ENCODE data around the gene ECEL1.

Gene ECEL1

DNA sequence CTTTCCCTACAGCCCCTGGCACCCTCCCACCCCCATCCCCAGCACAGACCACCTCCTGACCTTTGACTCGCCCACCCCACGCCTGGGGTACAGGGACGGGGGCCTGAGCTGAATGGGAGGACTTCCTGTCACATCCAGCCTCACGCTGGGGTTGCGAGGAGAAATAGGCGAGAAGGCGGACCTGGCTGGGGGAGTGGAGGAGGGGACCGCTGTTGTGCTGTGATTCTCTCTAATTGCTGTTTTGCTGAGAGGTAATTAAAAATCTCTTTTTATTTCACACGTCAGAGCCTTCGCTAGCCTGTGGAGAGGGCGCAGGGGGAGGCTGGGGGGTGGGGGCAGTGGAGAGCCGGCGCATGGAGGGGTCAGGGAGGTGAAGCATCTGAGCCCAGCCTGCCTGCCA is 9.7 kb upstream of the ECEL1 start:
- no peak for DNase-seq

DNA sequence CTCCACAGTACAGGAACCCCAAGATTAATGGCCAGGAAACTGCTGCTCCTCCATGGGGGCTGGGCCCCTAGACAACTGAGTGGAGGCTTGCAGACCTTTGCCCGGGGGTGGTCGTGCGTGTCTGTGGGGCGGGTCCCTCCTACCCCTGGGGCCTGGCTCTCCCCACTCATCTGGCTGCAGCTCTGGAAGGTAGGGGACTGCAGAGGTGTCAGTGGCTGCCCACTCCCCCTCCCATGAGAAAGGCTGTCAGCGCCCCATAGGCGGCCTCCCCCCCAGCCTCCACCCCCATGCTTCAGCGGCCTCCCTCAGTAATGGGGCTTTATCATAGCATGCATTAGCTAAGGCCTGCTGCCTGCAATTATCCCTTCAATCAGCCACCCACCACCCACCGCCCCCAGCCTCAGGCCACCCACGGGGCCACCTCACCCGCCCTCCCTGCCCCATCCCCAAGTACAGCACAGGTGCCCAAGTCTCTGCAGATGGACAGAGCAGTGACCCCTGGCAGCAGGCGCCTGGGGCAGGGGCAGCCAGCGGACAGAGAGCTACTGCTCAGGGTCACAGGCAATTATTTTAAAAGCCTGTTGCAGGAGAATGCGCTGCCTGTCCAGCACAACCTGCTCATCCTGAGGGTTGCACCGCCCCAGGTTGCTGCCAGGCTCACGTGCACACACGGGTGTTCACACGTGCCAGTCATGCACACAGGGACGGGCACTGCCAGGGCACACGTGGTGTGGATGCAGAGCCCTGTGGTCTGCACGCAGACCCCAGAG is 9.1 kb upstream of the ECEL1 start:
- no peak for DNase-seq

DNA sequence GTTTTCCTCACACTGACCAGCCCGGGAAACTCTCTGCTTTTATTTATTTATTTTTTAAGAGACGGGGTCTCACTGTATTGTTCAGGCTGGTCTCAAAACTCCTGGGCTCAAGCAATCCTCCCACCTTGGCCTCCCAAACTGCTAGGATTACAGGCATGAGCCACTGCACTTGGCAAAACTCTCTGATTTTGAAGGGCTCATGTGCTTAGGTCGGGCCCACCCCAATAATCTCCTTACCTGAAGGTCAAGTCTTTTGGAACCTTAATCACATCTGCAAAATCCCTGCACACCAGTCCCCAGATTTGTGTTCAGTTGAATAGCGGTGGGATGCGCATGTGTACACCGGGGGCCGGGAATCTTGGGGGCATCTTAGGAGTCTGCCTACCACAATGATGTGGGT is 7.7 kb upstream of the ECEL1 start:
- DNase-seq, result no peak

DNA sequence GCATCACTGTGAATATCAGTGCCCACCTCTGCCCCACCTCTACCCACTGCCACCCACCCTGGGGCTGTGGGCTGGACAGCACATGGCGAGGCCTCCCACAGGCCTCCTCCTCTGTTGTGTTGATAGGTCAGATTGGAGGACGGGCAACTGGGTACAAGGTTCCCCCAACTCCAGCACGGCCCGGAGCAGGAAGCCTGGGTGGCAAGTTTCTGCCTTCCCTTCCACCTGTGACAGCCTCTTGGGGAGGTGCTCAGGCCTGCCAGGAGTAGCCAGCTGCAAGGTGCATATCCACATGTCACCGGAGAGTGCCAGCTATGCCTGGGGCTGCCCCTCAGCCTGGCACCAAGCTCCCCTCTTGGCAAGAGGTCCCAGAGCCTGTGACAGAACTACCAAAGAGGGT is 6.9 kb upstream of the ECEL1 start:
- DNase-seq, result no peak

DNA sequence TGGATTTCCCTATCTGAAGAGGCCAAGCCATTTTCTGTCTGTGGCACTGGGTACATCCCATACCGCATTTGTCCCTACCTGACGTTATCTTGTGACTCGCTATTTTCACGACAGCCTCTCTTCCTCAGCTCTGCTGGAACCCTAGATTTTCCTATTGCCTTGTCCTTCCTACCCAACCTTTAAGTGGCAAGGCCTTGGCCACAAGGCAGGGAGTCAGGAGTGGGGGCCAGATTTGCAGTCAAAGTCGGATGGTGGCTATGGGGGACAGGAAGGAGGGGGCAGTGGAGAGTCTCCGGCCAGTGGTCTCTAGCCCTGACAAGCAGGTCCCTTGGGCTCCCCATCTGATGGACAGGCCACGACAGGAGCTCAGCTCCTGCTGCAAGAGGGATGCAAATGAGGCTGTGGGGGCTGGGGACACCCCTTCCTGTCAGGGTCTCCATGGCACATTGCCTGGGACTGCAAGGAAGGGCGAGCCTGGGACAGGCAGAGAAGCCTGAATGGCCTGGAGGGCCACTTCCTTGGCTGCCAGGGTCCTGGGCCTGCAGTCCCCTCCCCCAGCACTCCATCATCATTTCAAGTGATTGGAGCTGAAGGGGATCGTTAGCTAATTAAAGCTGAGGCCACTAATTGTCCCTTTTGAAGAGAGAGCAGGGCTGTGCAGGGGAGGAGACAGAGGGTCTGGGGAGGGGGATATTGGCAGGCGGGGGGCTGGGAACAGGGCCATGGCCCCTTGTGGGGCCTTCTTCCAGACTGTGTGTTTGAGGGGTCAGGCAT is 6.3 kb upstream of the ECEL1 start:
- no peak for DNase-seq

DNA sequence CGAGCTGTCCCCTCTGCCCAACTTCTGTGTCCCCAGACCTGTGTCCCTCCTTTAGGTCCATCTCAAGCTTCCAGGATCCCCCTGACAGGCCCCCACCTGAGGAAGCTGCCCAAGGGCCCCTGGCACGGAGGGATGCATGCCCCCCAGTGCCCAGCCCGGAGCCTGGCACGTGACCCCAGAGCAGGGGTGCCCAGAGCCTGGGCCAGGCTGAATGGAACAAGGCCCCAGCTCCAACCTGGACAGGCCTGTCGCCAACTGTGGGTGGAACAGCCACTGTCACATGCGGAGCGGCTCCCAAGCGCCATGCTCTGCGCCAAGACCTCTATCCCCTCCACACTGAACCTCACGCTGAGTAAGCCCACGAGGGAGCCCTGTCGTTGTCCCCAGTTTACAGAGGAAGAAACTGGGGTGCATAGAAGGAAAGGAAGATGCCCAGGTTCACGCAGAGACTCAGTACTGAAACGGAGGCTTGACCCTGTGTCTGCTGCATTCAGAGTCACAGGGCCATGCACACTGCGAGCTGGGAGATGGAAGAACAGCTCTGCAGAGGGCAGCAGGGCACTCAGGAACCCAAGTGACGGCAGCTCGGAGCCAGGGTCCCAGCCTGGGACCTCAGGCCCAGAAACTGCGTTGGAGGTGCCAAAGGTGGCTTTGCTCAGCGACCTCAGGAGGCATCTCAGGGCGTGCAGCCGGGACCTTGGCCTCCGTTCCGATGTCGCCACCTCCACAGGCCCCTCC is 5.5 kb upstream of the ECEL1 start:
- no peak for DNase-seq

DNA sequence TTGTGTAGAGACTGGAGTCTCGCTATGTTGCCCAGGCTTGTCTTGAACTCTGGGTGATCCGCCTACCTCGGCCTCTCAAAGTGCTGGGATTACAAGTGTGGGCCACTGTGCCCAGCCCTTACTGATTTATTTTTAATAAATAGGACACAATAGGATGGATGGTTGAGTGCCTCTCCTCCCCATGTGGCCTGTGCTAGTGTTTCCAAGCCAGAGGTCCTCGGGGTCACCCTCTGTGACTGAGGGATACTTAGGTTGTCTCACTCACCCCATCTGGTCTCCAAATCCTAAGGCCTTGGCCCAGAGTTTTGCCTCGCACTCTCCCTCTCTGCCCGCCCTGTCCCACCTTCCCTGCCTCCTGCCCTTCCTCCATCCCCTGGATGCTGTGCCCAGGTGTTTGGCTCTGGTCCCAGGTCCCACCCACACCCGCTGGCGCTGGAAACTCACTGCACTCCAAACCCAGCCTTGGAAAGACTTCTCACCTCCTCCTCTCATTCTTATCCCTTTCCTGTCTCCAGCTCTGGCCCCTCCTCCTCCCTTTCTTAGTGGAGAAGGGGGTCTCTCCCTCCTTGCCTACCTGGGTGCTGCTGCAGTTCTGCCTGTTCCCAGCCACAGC is 4.7 kb upstream of the ECEL1 start:
- no peak for DNase-seq

DNA sequence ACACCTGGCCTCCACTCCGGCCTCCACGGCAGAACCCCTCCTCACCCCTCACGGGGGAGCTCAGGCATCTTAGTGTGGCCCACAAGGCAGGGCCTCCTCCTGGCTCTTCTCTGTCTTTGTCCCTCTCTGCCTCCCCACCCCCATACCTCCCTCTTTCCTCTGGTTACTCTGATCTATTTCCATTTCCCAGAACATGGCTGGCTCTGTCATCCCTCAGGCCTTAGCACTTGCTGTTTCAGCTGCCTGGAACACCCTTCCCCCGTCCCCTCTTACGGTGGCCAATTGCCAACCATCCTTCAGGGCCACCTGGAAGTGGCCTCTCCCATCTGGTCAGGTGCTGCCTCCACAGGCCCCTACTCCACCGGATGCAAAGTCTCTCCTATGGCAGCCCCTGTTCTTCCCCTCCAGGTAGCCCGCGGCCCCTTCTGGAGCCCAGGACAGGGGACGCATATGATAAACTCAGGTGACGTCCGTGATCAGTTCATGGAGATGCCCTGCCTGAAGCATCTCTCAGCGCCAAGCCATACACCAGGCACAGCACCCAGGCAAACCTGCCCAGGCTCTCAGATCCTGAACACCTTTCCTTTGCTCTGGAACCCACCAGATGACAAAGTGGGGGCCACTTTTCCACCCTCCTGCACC is 3.6 kb upstream of the ECEL1 start:
- DNase-seq, result no peak

DNA sequence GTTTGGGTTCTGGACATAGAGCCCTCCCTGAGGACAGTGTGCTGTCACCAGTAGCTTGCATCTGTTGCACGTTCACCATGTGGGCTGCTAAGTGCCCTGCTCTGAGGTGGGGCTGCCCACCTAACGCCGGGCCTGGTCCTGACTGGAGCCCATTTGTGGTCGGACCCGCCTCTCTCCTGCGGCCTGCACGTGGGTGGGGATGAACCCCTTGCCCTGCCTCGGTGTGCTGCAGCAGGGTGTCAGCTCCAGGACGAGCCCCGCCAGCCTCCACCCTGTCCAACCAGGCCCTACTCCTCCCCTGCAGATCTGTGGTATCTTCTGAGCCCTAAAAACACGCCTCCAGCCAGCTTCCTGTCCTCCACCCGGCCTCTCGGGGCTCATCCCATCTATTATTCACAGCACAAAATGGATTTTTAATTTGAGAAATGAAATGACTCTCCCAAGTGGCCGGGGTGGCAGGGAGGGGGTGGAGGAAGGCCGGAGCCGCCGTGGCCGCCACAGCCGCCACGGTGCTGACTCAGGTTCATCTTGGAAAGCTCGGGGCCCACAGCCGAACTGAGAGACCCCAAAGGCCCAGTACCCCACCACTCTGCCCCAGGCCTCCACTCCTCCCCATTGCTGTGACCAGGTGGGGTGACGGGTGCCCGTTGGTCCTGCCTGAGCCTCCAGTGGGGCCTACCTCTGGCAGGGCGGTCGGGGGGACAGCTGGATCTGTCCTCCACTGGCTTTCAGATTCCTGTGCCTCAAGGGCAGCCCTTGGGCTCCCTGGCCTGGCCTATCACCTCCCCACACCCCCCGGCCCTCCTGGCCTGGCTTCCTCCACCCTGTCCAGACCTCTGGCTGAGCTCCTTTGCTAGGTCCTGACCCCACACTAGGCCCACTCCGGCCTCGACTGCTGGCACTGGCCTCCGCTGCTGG is 2.8 kb upstream of the ECEL1 start:
- DNase-seq, result no peak

DNA sequence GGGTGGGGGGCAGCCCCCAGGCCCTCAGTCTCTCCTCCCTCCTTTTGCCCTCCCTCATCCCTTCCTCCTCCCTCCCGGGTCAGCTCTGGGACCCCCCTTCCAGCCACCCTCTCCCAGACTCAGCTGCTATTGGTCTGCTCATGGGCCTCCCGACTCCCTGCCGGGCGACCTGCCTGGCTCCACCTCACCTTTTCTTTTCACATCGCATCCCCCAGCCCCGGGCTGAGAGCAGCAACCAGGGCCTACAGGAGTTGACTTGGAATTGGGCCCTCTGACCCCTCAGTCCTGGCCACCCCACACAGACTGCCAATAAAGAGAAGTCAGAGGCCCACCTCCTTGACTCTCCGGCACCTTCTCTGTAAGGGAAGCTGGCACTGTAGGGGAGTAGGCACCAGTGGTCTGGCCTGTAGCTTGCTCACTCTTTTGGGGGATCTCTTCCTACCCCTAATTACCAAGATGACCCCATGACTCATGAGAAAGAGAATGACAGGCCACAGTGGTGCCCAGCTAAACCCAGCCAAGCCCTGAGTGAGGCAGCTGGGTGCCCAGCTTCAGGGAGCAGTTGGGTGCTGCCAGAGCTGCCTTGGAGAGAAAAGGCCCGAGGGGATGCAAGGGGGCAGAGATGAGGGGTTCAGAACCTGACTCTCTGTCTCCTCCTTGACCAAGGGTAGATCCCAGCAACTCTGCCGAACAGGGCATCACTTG is 2.0 kb upstream of the ECEL1 start:
- no peak for DNase-seq

DNA sequence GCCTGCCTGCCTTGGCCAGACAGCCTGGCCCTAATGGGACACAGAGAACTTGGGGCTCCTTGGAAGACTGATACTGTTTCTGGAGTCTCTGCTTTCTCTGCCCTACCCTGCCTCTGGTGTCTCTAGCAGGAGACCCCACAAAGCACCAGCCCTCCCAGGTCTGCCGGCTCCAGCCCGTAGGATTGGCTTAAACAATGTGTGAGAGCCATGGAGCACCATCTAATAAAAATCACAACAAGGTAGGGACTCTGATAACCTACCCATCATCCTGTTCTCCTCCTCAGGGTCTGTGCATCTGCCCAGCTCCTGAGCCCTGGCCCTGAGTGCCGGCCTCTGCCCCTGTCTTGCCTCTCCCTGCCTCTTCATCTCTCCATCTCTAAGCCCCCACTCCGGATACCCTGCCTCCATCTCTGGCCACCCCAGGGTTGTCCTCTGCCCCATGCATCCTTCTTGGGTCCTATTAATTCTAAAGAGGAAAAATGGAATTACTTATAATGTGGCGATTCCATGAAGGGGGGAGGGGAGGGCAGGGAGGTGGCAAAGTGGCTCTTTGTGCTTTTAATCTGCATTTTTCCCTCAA is 1.2 kb upstream of the ECEL1 start:
- no peak for DNase-seq

DNA sequence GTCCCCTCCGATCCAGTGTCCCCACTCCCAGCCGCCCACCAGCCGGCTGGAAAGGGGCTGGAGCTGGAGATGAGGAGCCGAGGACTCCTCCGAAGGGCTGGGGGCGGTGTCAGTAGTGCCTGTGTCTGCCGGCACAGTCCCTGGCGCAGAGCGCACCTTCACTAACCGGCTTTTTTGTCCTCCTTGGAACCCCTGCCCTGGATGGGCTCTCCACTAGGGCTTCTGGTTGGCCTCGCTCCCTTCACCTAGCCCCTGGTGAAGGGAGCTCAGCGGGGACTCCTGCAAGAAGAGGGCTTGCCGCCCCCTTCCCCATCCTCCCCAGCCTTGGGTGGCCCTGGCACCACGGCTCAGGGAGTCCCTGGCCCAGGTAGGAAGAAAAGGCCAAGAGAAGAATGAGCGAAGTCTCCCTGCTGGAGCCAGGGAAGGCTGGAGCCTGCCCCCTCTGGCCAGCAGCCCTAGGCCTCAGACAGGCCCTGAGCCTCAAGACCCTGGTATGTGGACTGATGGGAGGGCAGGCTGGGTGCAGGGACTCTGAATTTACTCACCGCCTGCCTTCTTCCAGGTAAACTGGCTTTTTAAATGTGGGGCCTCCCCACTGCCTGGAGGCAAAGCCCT is 570 bp upstream of the ECEL1 start:
- no peak for DNase-seq

DNA sequence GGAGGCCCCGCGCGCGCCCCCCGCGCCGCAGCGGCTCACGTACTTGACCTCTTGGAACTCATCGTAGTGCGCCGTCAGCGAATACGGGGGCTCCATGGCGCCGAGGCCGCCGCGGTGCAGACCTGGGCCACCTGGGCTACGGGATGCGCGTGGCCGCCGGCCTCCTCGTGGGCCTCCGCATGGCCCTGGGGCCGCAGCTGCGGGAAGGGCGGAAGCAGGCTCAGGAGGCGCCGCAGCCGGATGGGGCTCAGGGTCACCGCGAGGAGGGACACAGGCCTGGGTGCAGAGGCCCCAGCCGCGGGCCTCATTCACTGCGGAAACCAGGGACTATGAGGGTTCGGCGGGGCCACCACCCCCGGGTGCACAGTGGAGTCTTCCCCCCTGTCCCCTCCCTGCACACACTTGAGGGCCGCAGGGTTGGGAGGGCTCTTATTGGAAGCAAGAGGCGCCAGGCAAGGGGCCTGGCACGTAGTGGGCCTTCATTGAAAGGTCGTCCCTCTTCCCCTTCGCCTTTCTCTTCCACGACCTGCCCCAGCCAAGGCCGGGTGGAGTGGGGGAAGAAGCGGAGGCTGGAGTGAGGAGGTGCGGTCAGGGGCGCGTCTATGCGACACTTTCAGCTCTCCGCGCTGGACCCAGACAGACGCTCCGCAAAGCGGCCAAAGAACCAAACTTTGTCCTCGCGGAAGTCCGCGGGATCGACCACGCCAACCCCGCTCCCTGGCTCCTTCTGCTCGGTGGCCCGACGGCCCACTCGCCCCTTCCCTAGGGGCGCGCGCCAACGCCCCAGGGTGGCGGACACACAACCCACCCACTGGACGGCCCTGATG is 863 bp downstream of the ECEL1 start:
- DNase-seq, result no peak

DNA sequence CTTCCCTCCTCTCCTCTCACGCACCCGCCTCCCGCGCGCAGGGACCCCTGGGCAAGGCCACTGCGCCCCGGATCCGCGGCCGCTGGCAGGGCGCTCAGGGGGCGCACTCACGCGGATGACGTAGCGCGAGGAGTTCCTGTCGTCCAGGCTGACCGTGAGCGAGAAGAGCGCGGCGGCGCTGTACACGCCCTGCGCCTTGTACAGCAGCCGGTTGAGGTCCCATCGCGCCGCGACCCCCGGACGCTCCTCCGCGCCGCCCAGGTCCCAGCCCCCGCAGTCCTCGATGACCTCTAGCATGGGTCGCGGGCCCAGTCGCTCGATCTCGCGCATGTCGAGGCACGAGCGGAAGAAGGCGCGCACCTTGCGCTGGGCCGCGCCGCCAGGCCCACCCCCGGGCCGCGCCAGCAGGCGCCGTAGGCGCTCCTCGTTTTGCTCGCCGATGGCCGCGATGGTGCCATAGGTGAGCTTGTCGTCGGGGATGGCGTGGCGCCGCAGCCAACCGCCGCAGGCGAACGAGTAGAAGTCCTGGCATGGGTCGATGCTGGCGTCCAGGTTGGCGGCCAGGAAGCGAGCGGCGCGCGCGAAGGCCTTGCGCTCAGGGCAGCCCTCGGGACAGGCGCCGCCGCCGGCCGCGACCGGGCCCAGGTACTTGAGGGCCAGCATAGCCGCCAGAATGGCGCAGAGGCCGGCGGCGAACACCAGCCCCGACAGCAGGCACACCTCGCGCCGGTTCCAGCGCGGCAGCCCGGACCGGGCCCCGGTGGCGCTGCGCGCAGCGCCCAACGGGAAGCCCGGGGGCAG is 1.7 kb downstream of the ECEL1 start:
- no peak for DNase-seq

DNA sequence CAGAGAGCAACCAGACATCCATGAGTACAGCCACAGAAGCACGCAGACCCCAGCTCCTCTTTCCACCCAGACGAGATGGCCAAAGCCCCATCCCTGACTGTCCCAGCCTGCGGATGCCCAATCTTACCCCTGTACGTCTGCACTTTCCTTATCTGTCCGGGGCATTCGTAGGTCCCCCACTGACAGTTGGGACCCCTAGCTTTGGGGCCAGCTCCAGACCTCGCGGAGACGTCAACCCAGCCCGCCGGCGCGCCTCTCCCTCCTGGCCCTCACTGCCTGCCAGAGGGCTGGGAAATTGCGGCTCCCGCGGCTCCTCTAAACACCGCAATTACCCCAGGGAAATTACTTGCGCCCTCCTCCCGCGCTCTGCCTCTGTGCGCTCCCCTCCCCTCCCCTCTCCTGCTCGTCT is 2.3 kb downstream of the ECEL1 start:
- no peak for DNase-seq

DNA sequence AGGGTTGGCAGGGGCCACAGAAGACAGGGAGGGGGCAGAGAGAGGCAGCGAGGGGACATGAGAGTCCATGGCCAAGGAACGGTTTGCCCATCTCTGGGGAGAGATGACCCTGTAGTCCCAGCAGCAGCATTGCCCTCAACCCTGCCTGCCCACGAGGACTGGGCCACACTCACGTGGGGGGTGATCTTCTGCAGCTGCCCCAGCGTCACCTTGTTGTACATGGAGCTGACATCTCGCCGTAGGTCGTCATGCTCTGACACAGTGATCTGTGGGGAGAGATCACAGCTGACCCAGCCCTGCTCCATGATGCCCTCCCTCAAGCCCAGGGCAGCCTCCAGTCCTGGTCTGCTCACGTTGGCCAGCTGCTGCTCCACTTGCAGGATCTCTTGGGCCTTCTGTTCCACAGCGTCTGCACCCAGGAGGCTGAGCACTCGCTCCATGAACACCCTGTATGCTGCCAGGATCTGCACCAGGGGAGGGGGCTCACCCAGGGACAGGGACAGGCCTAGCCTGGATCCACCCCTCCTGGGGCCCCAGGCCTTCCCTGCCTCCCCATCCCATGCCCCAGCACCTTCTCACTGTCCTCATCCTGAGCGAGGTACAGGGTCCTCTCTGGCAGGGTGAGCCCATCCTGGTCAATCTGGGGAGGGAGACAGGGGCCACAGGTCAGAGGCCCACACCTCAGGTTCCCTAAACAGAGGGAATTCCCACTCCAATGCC is 2.8 kb downstream of the ECEL1 start:
- DNase-seq, result no peak

DNA sequence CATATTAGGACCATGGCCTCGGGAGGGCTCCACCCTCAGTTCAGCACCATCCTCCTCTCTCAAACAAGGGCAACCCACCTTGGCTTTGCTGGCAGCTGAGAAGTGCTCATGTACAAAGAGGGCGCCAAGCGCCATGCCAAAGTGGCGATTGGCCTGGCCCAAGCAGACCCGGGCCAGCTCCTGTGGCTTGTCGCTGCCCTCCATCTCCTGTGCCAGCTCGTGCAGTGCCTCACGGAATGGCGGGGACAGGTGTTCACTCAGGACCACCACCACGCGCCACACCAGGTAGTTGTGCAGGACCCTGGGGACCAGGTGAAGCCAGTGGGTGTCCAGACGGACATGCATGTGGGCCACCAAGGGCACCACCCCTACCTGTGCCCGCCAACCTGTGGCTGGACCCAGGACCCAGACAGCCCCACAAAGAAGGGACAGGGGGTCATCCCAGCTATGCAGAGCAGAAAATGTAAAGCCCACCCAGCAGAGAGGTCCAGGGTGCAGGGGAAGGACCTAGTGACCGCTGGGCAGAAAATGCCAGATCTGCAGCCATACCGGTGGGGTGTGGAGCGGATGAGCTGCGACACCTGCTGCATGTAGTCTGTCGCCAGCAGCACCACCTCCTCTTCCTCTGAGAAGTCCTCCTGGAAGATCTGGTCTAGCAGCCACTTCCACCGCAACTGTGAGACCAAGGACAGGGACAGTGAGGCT is 3.6 kb downstream of the ECEL1 start:
- no peak for DNase-seq
